Measurements from ENCODE around the gene METTL9.
"Not testable (repeated sequence)": the region's sequence is repeated elsewhere in the genome, so short reads cannot be mapped to it uniquely, and the experiment has no call there.

METTL9 gene

DNA sequence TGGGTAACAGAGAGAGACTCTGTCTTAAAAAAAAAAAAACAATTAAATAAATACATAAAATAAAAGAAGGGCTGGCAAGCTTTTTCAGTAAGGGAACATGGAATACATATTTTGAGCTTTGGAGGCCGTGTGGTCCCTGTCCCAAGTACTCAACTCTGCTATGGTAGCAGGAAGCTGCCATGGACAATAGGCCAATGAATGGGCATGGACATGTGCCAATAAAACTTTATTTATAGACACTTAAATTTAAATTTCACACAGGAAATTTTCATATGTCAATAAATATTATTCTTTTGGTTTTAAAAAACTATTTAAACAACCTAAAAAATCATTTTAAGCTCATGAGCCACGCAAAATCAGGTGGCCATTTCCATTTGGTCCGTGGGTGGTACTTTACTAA, 68.2 kb downstream of the METTL9 start:
- no peak for DNase-seq

DNA sequence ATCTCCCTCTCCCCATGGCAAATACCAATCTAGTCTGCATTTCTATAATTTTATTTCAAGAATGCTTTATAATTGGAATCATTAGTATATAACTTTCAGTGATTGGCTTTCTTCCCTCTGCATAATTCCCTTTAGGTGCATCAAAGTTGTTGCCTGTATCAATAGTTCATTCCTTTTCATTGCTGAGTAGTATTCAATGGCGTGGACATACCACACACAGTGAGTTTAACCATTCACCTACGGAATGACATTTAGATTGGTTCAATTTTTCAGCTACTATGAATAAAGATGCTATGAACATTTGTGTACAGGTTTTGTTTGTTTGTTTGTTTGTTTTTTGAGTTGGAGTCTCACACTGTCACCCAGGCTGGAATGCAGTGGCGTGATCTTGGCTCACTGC, 74.1 kb downstream of the METTL9 start:
- no peak for DNase-seq

DNA sequence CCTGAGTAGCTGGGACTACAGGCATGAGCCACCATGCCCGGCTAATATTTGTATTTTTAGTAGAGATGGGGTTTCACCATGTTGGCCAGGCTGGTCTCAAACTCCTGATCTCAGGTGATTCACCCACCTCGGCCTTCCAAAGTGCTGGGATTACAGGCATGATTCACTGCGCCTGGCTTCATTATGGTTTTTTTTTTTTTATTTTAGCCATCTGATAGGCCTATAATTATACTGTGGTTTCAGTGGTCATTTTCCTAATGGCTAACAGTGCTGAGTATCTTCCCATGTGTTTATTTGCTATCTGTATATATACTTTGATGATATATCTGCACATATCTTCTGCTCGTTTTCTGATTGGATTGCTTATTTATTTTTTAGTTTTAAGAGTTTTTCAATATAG, 75.1 kb downstream of the METTL9 start:
- DNase-seq = not testable (repeated sequence)

DNA sequence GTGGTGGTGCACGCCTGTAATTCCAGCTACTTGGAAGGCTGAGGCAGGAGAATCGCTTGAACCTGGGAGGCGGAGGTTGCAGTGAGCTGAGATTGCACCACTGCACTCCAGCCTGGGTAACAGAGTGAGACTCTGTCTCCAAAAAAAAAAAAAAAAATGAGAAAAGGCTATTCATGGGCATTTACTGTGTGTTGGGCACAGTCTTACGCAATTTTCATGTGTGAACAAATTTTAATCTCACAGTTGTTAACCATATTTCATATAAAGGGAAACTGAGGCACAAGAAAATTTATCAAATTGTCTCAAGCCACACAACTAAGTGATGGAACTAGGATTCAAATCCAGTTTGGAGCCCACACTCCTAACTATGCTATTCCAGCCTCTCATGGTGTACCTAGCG, 81.3 kb downstream of the METTL9 start:
- DNase-seq = not testable (repeated sequence)

DNA sequence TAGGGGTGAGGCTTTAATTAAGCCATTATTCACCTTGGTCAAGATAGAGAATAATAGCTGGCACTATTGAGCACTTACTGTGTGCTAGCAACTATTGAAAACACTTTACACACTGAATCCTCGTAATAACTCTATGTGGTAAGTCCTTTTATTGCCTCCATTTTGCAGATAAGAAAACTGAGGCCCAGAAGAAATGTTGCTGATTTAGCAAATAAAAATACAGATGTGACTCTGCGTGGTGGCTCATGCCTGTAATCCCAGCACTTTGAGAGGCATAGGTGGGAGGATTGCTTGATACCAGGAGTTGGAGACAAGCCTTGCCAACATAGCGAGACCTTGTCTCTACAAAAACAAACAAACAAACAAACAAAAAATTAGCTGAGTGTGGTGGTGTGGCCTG, 83.8 kb downstream of the METTL9 start:
- DNase-seq = no peak

DNA sequence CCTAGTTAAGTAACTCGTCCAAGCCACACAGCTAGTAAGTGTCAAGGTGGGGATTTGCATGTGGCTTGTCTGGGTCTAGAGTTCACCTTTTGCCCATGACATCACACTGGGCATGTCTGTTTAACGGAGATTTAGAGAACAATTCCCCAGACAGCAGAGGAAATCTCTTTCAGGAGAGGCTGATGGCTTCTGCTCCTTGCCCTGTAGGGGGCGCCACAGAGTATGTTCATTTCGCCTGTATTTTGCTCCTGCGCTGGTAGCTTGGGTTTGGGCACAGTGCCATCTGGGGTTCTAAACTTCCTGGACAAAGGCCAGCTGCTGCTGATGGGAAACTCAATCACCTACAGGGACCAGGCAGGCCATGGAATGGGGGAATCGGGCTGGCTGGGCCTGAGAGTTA, 84.8 kb downstream of the METTL9 start:
- DNase-seq = no peak

DNA sequence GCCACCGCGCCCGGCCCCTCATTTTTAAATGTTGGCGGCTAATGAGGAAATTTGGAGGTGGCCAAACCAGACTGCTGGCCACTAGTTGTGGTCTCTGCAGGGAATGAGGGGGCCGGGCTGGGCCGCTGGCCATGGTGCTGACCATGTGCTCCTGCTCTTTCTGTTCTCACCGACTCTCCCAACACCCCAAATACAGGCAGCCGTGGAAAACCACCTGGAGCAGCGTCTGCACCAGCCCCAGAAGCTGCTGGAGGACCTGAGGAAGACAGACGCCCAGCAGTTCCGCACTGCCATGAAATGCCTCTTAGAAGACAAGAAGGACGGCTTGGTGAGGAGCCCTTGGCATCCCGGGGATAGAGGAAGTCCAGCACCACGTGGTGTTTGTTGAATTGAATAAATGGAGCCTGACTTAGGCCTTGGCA, 85.7 kb downstream of the METTL9 start:
- no peak for DNase-seq

DNA sequence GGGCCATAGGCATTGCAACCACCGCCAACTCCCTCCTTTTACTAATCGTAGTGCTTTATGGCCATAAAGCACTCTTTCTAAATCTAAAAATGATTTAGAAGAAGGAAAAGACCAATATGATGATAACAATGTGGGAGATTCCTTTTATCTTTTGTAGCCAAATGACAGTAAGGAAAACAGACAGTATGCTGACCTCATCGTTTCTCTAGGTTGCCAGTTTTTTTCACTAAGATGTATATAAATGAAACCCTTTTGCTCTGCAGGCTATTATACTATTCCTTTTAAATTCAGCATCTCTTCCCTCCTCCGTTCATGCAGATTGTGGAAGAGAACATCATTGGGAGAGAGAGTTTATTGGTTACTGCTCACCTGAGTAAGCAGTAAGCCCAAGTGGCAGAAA, 89.7 kb downstream of the METTL9 start:
- no peak for DNase-seq

DNA sequence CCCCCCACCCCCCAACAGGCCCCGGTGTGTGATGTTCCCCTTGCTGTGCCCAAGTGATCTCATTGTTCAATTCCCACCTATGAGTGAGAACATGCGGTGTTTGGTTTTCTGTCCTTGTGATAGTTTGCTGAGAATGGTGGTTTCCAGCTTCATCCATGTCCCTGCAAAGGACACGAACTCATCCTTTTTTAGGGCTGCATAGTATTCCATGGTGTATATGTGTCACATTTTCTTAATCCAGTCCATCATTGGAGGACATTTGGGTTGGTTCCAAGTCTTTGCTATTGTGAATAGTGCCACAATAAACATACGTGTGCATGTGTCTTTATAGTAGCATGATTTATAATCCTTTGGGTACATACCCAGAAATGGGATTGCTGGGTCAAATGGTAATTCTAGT, 91.6 kb downstream of the METTL9 start:
- not testable (repeated sequence) for DNase-seq

DNA sequence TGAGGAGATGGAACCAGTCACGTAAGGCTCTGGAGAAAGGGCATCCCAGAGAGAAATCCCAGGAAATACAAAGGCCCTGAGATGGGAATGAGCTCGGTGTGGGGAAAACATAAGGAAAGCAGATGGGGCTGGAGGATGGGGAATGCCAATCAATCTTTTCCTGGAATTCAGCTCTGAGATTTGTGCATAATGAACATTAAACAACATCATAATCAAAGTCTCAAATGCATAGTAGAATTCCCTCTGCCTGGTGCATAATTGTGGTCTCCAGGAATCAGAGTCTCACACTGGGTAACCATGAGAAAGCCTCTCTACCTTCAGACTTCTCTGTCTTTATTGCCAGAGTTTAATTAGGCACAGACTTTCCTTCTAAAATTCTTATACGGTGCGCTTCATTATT, 95.2 kb downstream of the METTL9 start:
- DNase-seq = no peak

DNA sequence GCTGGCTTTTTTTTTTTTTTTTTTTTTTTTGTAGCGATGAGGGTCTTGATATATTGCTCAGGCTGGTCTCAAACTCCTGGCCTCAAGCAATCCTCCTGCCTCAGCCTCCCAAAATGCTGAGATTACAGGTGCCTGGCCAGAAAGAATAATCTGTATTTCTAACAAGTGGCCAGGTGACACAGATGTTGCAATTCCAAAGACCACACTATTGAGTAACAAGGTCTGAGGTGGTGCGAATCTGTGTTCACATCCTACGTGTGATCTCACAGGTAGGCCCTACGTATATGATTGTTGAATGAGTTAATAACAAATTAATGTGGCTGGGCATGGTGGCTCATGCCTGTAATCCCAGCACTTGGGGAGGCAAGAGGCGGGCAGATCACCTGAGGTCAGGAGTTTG, 97.7 kb downstream of the METTL9 start:
- no peak for DNase-seq

DNA sequence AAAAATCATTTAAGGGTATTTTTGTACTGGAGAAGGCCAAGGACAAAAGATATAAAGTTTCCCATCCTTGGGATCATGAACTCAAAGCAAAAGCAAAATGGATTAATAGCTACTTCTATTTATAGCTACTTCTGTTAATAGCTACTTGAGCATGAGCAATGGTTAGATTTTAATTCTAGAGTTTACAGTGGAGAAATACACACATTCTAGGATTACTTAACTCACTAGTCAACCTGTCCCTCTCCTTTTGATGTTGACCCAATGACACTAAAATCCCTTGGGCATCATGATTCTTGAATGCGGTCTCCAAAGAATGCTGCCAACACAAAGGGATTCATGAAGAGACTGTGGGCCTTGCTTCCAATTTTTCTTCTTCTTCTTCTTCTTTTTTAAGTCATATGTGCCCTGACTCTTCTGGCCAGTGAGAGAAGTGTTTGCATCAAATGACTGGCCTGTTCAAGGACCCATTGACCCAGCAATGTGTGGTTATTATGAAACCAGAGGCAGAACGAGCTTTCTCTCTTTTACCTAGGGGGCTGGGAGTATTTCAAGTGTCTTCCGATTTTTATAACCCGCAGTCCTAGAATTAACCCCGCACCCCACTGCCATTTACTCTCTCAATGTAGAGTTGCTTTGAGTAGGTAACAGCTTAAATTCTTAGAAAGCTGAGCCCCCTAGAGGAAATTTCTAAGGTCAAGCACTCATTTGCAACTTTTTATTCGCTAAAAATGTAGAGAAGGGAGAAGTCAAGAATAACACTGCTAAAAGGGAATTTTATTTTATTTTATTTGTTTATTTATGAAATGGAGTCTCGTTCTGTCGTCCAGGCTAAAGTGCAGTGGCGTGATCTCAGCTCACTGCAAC, 99.0 kb downstream of the METTL9 start:
- no peak for DNase-seq

DNA sequence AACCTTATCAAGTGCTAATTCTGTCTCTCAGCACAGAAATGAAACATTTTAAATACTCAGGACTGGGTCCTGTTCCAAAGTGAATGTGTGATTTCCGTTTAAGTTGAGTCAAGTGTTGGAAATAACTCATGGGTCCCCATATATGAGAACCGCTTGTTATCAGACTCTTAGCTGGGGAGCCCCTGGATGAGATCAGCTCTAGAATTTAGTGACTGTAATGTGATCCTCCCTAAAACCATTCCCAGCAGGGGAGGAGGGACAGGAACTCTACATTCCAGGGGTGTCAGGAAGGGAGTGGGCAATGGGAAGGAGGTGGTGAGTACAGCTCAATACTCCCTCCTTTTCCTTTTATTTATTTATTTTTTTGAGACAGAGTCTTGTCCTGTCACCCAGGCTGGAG, 101.9 kb downstream of the METTL9 start:
- DNase-seq = no peak

DNA sequence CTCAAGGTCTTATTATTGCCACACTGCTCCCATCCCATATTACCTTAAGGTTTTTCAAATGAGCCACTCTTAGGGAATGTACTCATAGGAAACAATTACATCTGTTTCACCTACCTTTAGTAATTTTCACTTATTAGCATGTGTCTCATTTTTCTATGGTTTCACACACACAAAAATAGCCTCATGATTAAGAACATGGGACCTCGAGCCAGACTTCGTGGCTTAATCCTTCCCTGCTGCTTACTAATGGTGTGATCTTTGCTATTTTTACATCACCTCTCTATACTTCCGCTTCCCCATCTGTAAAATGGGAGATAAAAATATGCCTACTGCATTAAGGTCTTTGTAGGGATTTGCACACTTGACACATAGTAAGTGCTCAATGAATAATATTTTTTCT, 102.9 kb downstream of the METTL9 start:
- no peak for DNase-seq

DNA sequence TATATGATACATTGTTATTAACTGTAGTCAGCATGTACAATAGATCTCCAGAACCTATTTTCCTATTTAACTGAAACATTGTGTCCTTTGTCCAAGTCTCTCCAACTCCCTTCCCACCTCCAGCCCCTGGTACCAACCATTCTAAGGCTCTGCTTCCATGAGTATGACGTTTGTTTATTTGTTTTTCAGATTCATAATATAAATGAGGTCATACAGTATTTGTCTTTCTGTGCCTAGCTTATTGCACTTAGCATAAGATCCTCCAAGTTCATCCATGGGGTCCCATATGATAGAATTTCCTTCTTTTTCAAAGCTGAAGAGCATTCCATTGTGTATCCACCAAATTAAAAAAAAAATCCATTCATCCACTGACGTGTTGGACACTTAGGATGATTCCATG, 103.8 kb downstream of the METTL9 start:
- no peak for DNase-seq

DNA sequence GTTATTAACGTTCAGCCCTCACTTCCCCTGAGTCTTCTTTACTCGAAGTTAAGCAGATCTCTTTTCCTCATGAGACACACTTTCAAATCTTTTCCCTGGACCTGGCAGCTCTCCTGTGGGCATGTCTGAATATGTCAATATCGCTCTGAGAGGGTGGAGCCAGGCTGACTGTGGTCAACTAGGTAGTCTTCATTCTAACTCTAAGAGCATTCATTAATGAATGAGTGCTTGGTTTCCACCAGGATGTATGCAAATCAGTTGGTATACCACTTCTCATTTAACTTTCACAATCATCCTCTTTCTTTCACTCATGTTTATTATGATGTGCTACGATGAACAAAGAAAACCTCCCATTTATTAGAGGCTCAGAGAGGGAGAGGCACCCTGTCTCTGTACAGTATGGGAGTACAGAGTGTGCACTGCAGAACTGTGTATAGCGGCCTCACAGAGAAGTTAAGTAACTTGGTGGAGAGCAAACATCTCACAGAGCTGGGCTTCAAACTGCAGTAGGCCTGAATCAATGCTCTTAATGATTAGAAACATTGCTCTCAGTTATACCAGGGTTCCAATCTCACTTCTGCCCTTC, 104.3 kb downstream of the METTL9 start:
- DNase-seq = no peak

DNA sequence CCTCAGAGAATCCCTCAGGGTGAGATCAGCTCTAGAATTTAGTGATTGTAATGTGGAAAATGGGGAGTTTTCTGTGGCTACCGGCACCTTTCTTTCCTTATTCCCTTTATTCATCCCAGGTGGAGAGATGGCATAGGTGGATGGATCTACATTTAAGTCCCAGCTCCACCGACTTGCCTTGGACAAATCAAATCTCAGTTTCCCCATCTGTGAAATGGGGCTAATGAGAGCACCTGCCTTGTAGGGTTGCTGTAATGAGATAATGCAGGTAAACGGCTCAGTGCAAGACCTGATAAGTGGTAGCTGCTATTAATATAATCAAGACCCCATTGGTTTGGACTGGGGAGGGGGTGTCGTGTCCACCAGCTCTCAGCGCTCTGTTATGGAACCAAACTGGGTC, 104.9 kb downstream of the METTL9 start:
- no peak for DNase-seq

DNA sequence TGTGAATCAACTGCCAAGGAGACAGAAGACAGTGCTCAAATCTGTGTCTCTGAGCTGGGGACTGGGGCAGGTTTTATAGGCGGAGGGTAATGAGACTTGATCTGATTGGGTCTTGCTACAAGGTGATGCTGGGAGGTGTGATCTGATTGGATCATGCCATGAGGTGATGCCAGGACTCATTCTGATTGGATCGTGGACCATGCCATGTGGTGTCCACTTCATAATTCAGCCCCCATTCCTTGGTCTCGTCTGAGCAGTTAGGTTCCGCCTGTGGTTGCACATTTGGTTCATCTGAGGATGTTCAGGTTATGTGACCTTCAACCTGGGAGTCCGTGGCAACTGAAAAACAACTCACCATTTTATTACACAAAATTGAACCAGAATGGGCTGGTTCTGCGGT, 105.4 kb downstream of the METTL9 start:
- DNase-seq = no peak

Measured in NCI-H1105 (cell line).